HepG2 (cell line): ENCODE data around the gene EOGT. TPM values are rescaled to one million over a fixed set of nuclear protein-coding genes. Genes with fewer than 3 reads are reported as not detected.

Experiments used
- ATAC-seq: fragments of 200-7000 bp; cut with Tn5 transposase; 3 replicates; pipeline ENCODE4 v1.9.1; 2020; ENCODE audit warnings: mild to moderate bottlenecking, moderate library complexity
- BruUV-seq: library from RNA; stranded (reverse); fragments of 400-500 nt; replicated peaks from 2 replicates; lab custom pipeline; 2021; lab: Mats Ljungman, UMichigan
- CTCF ChIA-PET: fragments of 300-600 bp; formaldehyde crosslinking; extraction: SDS; loops from one replicate; lab custom pipeline; 2021; ENCODE audit warnings: low total read pairs, inconsistent platforms, low intra/inter-chr PET ratio; lab: Yijun Ruan, JAX
- POLR2A ChIA-PET: fragments of 350-600 bp; sonication (Branson Sonifier 250); formaldehyde crosslinking; loops from one replicate; lab custom pipeline; 2020; ENCODE audit warnings: antibody characterized with exemption, inconsistent platforms; lab: Yijun Ruan, JAX
- DNase-seq: peaks from one replicate; pipeline ENCODE4 v3.0.0-alpha.2; 2015; ENCODE audit warnings: low spot score
- FAIRE-seq: peaks from 3 replicates; lab custom pipeline; 2011; peaks lifted over from hg19 to GRCh38; lab: Jason Lieb, UNC
- H2AFZ ChIP-seq: one replicate; pipeline ENCODE4 v1.6.1; 2011; ENCODE audit warnings: low read length, inconsistent platforms
- H3K27ac ChIP-seq: fragments of 300-600 bp; 3 replicates; pipeline ENCODE4 v1.8.0; 2011; ENCODE audit warnings: mixed run types, mild to moderate bottlenecking, mixed read lengths, low read length, inconsistent platforms; ENCODE audit not compliant: insufficient read depth; ENCODE audit errors: extremely low read length
- H3K27me3 ChIP-seq, 2 experiments: fragments of 200-600 bp in 1 of 2; 2 replicates in 1 of 2; 3 replicates in 1 of 2; pipeline versions ENCODE4 v1.6.0 to v1.8.0; 2011; ENCODE audit warnings: low read length in 2 of 2, mild to moderate bottlenecking in 2 of 2, moderate library complexity in 2 of 2, inconsistent platforms in 1 of 2; ENCODE audit not compliant: insufficient read depth in 2 of 2, control insufficient read depth in 1 of 2
- H3K36me3 ChIP-seq, 2 experiments: fragments of 200-600 bp in 1 of 2; replicated peaks in 1 of 2; 2 replicates in 1 of 2; 3 replicates in 1 of 2; pipeline versions ENCODE4 v1.5.1 to v1.8.0; 2011; ENCODE audit warnings: low read length in 2 of 2, inconsistent platforms in 1 of 2; ENCODE audit not compliant: insufficient read depth in 2 of 2, control insufficient read depth in 1 of 2
- H3K4me1 ChIP-seq: 2 replicates; pipeline ENCODE4 v1.5.1; 2012; ENCODE audit warnings: low read length, inconsistent platforms; ENCODE audit not compliant: insufficient read depth
- H3K4me2 ChIP-seq: 2 replicates; pipeline ENCODE4 v1.6.0; 2011; ENCODE audit warnings: low read depth, low read length, inconsistent platforms
- H3K4me3 ChIP-seq, 3 experiments: fragments of 200-600 bp in 1 of 3; sonication (generic), shearing (Covaris generic) in 1 of 3; replicated peaks in 1 of 3; 2 replicates each; pipeline ENCODE4 v1.5.1; 2011 to 2016; ENCODE audit warnings: low read length in 3 of 3, inconsistent platforms in 2 of 3, low read depth in 2 of 3, mild to moderate bottlenecking in 2 of 3, control low read depth in 1 of 3, mixed read lengths in 1 of 3; ENCODE audit not compliant: insufficient read depth in 1 of 3
- H3K79me2 ChIP-seq: one replicate; pipeline ENCODE4 v1.6.1; 2011; ENCODE audit warnings: low read length, inconsistent platforms; ENCODE audit not compliant: insufficient read depth
- H3K9ac ChIP-seq: 2 replicates; pipeline ENCODE4 v1.6.0; 2011; ENCODE audit warnings: mild to moderate bottlenecking, low read depth, low read length, inconsistent platforms; ENCODE audit not compliant: insufficient read depth
- H3K9me3 ChIP-seq: 2 replicates; pipeline ENCODE4 v1.5.1; 2012; ENCODE audit warnings: mild to moderate bottlenecking, low read length
- H4K20me1 ChIP-seq: 2 replicates; pipeline ENCODE4 v1.6.0; 2011; ENCODE audit warnings: inconsistent platforms, mild to moderate bottlenecking, low read length, moderate library complexity; ENCODE audit not compliant: insufficient read depth
- CC2D1A ChIP-seq: sonication (generic); formaldehyde crosslinking; IDR thresholded peaks from 2 replicates; pipeline ENCODE4 v1.8.1; 2023; ENCODE audit warnings: mild to moderate bottlenecking, missing genetic modification reagents
- ESRRA ChIP-seq: sonication (generic); formaldehyde crosslinking; IDR thresholded peaks from 2 replicates; pipeline ENCODE4 v1.5.1; 2020; ENCODE audit warnings: mild to moderate bottlenecking, low read depth, missing genetic modification reagents
- NCOA2 ChIP-seq: sonication (generic); formaldehyde crosslinking; IDR thresholded peaks from 2 replicates; pipeline ENCODE4 v1.8.0; 2022; ENCODE audit warnings: inconsistent platforms
- SRSF4 ChIP-seq: fragments of 200-400 bp; formaldehyde crosslinking; IDR thresholded peaks from one replicate; pipeline ENCODE4 v1.6.1; 2018; ENCODE audit warnings: mild to moderate bottlenecking, low read depth, low read length, moderate library complexity; ENCODE audit not compliant: poor library complexity, severe bottlenecking
- TOPORS ChIP-seq: sonication (generic); formaldehyde crosslinking; IDR thresholded peaks from 2 replicates; pipeline ENCODE4 v1.8.0; 2023; ENCODE audit warnings: mild to moderate bottlenecking, missing genetic modification reagents
- YY1 ChIP-seq: IDR thresholded peaks from 2 replicates; pipeline ENCODE4 v1.6.1; 2011; ENCODE audit warnings: low read length, low read depth, moderate library complexity, mild to moderate bottlenecking; ENCODE audit not compliant: insufficient read depth, insufficient replicate concordance
- ZNF251 ChIP-seq: sonication (generic); formaldehyde crosslinking; IDR thresholded peaks from 2 replicates; pipeline ENCODE4 v1.9.0; 2021; ENCODE audit warnings: mild to moderate bottlenecking, missing genetic modification reagents
- ZNF264 ChIP-seq: sonication (generic); formaldehyde crosslinking; IDR thresholded peaks from 2 replicates; pipeline ENCODE4 v1.4.0; 2020; ENCODE audit warnings: missing genetic modification reagents
- ZNF441 ChIP-seq: sonication (generic); formaldehyde crosslinking; IDR thresholded peaks from 2 replicates; pipeline ENCODE4 v1.7.0; 2021; ENCODE audit warnings: missing genetic modification reagents, borderline replicate concordance
- WGBS: methylation state at CpG from one replicate; pipeline ENCODE4 v1.1.6; 2017; ENCODE audit warnings: low lambda C conversion rate; 5-methylcytosine and 5-hydroxymethylcytosine counted together
- in situ Hi-C: cut with HindIII; loops from 2 replicates; pipeline ENCODE4 v1.10.0; 2017; ENCODE audit warnings: low pct_unique_long_range_greater_than_20kb; ENCODE audit not compliant: extremely low pct_ligation_motif_present
- intact Hi-C: fragments of 100-400 bp; cut with micrococcal nuclease; formaldehyde crosslinking; loops from one replicate; pipeline ENCODE4 v1.10.0; 2022; ENCODE audit not compliant: unreplicated experiment
- polyA plus RNA-seq, 8 experiments: library from polyadenylated mRNA; depleted of rRNA in 3 of 8; stranded (reverse) in 7 of 8; unstranded in 1 of 8; fragments of >200 nt; fragmentation: Illumina TruSeq in 4 of 8; extraction: Trizol in 4 of 8; gene quantifications; 2 replicates each; pipeline versions ENCODE4 v1.2.1 to v1.2.3, GENCODE V29; 2011 to 2016; ENCODE audit warnings: low read depth in 4 of 8, missing spikeins in 1 of 8, mixed read lengths in 1 of 8; ENCODE audit not compliant: insufficient read depth in 1 of 8
- total RNA-seq, 5 experiments: library from RNA; depleted of rRNA; stranded (reverse); fragments of >200 nt; fragmentation: Illumina TruSeq; extraction: Trizol; gene quantifications; 2 replicates each; pipeline ENCODE4 v1.2.3, GENCODE V29; 2016; ENCODE audit warnings: low read depth in 1 of 5
- TF ChIP-seq, protein P1 (sequence below): sonication (generic); formaldehyde crosslinking; IDR thresholded peaks from 2 replicates; pipeline ENCODE4 v1.5.1; 2020; ENCODE audit warnings: mild to moderate bottlenecking, moderate library complexity, missing genetic modification reagents
- TF ChIP-seq, protein P2 (sequence below): sonication (generic); formaldehyde crosslinking; IDR thresholded peaks from 2 replicates; pipeline ENCODE4 v1.5.0; 2020; ENCODE audit warnings: missing genetic modification reagents
- TF ChIP-seq, protein P3 (sequence below): sonication (generic); formaldehyde crosslinking; IDR thresholded peaks from 2 replicates; pipeline ENCODE4 v1.5.0; 2020; ENCODE audit warnings: missing genetic modification reagents

Gene EOGT
- total and polyA plus RNA-seq, 2 of the 13 experiments (the other 11 are each of a cell fraction or from before 2014, with no cell fraction given), result 4.5 to 18.6 TPM

GRCh38 chr3:68945225-68945624 lies 68.3 kb downstream of the EOGT start:
- TF ChIP-seq ZNF441 (no peak), ESRRA (CRISPR knock-in tag) (no peak), CC2D1A (CRISPR knock-in tag) (no peak), TOPORS (CRISPR knock-in tag) (no peak), YY1 (no peak), ZNF264 (CRISPR knock-in tag) (no peak), ZNF251 (CRISPR knock-in tag) (no peak), SRSF4 (no peak), NCOA2 (CRISPR knock-in tag) (no peak)
- TF ChIP-seq, protein P1, sequence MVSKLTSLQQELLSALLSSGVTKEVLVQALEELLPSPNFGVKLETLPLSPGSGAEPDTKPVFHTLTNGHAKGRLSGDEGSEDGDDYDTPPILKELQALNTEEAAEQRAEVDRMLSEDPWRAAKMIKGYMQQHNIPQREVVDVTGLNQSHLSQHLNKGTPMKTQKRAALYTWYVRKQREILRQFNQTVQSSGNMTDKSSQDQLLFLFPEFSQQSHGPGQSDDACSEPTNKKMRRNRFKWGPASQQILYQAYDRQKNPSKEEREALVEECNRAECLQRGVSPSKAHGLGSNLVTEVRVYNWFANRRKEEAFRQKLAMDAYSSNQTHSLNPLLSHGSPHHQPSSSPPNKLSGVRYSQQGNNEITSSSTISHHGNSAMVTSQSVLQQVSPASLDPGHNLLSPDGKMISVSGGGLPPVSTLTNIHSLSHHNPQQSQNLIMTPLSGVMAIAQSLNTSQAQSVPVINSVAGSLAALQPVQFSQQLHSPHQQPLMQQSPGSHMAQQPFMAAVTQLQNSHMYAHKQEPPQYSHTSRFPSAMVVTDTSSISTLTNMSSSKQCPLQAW (CRISPR knock-in tag), result no peak
- TF ChIP-seq, protein P2, sequence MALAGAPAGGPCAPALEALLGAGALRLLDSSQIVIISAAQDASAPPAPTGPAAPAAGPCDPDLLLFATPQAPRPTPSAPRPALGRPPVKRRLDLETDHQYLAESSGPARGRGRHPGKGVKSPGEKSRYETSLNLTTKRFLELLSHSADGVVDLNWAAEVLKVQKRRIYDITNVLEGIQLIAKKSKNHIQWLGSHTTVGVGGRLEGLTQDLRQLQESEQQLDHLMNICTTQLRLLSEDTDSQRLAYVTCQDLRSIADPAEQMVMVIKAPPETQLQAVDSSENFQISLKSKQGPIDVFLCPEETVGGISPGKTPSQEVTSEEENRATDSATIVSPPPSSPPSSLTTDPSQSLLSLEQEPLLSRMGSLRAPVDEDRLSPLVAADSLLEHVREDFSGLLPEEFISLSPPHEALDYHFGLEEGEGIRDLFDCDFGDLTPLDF, result no peak
- TF ChIP-seq, protein P3, sequence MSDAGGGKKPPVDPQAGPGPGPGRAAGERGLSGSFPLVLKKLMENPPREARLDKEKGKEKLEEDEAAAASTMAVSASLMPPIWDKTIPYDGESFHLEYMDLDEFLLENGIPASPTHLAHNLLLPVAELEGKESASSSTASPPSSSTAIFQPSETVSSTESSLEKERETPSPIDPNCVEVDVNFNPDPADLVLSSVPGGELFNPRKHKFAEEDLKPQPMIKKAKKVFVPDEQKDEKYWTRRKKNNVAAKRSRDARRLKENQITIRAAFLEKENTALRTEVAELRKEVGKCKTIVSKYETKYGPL (CRISPR knock-in tag), result no peak
- TF ChIP-seq, all 625 proteins: peak for 0
- no TSS peak for BruUV-seq
- intact Hi-C loops (no loop called here), in situ Hi-C loops (no loop called here)
- Histone ChIP-seq H3K4me1 (peaks cover 45% of the 10 kb centered on the region), H3K9ac (no peak overlapping the region), H3K4me3 (no peak overlapping the region), H4K20me1 (no peaks in the 10 kb centered on the region), H2AFZ (no peak overlapping the region), H3K9me3 (no peaks in the 10 kb centered on the region), H3K4me2 (no peak overlapping the region), H3K27ac (peak overlapping the region; percentile 17), H3K27me3 (peaks cover 0 to 4% of the 10 kb centered on the region in 2 experiments; a peak in 2 of 5 replicates), H3K36me3 (no peaks in the 10 kb centered on the region), H3K79me2 (no peaks in the 10 kb centered on the region)
- ATAC-seq (no peak), DNase-seq (no peak), FAIRE-seq (no peak)
- ChIA-PET CTCF (no interaction called here), POLR2A (no interaction called here)
- 47% methylated on average over 1 of the region's 1 CpG for WGBS
